ENCODE measurements around the gene CBX6.

CBX6 gene

GRCh38 chr22:38840129-38840528 is 31.9 kb downstream of the CBX6 start:
- DNase-seq (ENCODE audit: low read depth in 2 of 2) = no peak

DNA sequence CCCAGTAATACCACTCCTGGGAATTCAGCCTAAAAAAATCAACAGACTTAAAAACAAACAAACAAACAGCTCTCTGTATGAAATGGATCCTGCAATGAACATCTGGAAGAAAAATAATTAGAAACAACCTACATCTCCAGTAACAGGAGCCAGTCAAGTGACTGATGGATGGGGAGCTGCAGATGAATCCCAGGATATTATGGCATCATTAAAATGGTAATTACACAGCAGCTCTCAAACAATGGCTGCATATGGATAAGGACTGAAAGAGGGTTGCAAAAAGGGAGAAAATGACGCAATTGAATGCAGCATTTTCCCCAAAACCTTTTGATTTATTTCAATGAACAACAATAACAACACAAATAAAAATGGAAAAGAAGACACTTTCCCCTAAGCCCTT is 32.3 kb downstream of the CBX6 start:
- DNase-seq (ENCODE audit: low read depth in 2 of 2) = no peak

GRCh38 chr22:38837414-38837928 is 34.5 kb downstream of the CBX6 start:
- DNase-seq (ENCODE audit: low read depth in 2 of 2) = no peak

DNA sequence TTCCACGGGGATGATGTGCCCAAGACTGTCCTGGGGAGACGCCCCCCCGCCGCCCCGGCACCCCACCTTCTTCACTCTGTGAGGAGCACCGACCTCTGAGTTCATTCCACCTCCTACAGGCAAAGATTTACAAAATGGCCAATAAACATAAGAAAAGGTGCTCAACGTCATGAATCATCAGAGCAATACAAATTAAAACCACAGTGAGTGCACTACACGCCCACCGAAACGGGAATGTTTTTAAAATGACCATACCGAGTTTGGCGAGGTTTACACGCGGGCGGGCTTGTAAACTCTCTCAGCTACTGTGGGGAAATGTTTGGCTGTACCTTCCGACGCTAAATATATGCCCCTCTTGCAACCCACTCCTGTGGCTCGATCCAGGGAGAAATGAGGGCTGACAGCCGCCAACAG is 36.1 kb downstream of the CBX6 start:
- DNase-seq (ENCODE audit: low read depth in 2 of 2) = no peak

GRCh38 chr22:38834991-38835390 is 37.0 kb downstream of the CBX6 start:
- DNase-seq (ENCODE audit: low read depth in 2 of 2) = no peak

GRCh38 chr22:38834215-38834953 is 37.6 kb downstream of the CBX6 start:
- DNase-seq (ENCODE audit: low read depth in 2 of 2) = no peak

DNA sequence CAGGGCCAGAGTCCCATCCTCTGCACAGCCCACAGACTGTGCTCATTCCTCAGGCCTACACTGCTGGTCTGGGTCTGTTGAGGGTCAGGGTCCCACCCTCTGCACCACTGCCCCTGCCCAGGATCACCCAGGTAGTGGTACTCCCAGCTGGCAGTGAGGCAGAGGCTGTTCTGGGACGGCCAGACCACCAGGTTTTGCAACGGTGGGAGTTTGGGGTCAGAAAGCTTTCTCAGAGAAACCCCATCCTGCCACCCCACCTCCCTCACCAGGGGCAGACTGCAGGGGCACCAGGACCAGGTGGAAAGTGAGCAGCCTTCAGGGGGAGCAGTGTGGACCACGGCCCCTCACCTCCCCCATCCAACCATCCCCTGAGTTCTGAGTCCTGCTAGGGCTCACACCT is 39.0 kb downstream of the CBX6 start:
- no peak for DNase-seq (ENCODE audit: low read depth in 2 of 2)

- no peak for DNase-seq (ENCODE audit: low read depth in 2 of 2)
These were observed 39.7 kb downstream of the CBX6 start for GRCh38 chr22:38832005-38832978.

GRCh38 chr22:38831166-38831945 is 40.7 kb downstream of the CBX6 start:
- no peak for DNase-seq (ENCODE audit: low read depth in 2 of 2)

DNA sequence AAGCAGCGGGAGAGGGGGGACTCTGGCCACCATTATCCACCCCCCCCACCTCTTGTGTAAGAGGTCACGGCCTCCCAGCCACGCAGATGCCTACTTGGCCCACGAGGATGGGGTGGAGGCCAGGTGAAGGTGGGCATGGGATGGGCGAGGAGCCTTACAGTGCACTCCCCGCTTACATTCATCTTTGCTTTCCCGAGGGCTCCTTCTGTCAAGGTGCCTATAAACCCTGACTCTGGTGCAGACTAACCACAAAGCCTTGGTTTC is 41.2 kb downstream of the CBX6 start:
- no peak for DNase-seq (ENCODE audit: low read depth in 2 of 2)

DNA sequence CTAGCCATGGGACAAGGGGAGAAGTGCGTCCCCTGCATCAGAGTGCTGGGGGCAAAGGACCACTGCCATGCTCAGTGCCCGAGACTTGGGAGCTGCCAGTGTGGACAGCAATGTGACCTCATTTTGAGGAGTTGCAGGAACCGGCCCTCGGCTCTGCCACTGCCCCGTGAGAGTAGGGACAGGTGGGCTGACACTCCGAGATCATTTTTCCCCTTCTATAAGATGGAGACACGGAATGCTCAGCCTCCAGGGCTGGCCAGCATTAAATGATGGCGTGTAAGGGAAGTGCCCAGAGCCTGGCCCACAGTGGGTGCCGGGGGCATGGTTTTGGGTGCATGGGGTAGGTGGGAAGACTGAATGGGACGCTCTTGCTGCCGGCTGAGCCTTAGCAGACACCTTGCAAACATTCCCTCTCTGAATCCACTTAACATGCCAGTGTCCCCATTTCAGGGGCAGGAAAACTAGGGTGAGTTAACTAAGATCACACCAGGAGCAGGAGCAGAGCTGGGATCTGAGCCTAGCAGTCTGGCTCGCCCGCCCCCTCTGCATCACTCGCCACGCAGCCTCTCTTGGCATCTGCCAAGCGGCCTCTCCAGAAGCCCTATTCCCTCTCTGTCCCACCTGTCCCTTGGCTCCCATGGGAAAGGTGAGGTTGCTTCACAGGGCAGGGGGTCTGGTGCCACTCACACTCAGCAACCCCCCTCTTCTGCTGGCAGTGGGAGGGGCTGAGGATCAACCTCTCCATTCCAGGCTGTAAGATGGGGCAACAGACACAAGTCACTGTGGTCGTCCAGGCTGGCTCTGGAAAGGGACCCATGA is 41.8 kb downstream of the CBX6 start:
- no peak for DNase-seq (ENCODE audit: low read depth in 2 of 2)

DNA sequence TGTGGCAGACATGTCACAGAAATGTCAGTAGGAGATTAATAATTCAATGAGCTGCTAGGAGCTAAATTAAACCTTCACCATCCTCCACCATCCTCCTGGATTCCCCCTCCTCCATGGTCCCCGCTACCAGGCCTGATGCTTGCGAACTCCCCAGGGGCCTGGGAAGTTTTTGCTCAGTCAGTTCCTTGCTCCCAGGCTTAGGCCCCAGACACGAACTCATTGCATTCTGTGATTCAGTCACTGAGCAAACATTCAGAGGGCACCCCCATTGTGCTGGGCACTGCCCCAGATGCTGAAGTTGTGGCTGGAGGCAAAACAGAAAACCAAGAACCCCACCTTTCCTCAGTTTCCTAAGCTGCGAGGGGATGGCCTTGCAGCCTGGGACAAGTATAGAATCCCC is 42.5 kb downstream of the CBX6 start:
- no peak for DNase-seq (ENCODE audit: low read depth in 2 of 2)

GRCh38 chr22:38828616-38829205 is 43.3 kb downstream of the CBX6 start:
- no peak for DNase-seq (ENCODE audit: low read depth in 2 of 2)

GRCh38 chr22:38828191-38828590 is 43.8 kb downstream of the CBX6 start:
- DNase-seq (ENCODE audit: low read depth in 2 of 2) = no peak

- DNase-seq (ENCODE audit: low read depth in 2 of 2) = no peak
These were observed 44.5 kb downstream of the CBX6 start for GRCh38 chr22:38827510-38827909.

DNA sequence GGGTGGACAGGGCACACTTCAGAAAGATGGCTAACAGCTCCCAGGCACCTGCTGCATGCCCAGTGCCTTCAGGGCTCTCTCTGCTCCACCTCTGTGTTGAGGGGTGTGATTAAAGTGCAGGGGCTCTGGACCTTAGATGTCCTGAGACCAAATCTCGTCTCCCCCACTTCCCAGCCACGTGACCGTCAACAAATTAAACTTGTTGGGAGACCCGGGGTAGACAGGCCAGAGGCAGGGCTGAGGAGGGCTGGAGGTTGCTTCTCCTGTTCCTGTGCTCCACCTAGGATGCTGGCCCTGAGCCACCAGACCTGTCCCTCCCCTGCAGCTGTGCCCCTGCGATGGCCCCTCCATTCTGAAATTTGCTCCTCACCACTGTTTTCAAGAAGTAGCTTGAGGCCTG is 45.2 kb downstream of the CBX6 start:
- no peak for DNase-seq (ENCODE audit: low read depth in 2 of 2)

DNA sequence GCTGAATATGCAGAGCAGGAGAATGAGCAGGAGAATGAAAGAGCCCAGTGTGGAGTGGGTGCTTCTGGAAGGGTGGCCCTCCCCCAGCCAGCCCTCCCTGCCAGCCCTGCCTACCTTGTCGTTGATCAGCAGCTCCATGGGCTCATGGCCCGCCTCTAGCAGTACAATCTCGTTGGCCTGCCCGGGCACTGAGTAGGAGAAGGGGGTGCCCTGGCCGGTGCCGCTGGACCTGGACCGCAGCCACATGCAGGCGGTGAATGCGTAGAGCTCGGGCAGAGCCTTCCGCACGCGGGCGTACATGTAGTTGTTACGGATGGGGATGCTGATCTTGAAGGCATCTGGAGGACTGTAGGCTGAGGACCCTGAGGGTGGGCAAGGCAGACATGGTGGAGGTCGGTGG is 45.6 kb downstream of the CBX6 start:
- DNase-seq (ENCODE audit: low read depth in 2 of 2) = no peak

- no peak for DNase-seq (ENCODE audit: low read depth in 2 of 2)
These were observed 47.4 kb downstream of the CBX6 start for GRCh38 chr22:38824585-38824984.

DNA sequence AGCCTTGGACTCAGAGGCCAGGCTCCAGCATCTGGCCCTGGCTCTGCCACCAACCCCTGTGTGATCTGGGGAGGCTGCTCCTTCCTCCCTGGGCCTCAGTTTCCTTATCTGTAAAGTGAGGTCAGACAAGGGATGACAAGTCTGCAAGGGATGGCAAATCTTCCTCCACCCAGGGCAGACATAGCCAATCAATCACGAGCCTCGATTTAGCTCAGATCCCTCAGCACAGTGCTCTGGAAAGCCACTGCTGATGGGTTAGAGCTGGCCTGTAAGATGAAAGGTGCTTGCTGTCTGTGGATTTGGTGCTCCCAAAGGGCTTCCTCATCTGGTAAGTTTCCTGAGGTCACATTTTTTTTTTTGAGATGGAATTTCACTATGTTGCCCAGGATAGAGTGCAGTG is 48.4 kb downstream of the CBX6 start:
- DNase-seq (ENCODE audit: low read depth in 2 of 2) = no peak

- no peak for DNase-seq (ENCODE audit: low read depth in 2 of 2)
These were observed 48.9 kb downstream of the CBX6 start for GRCh38 chr22:38823076-38823475.

- DNase-seq (ENCODE audit: low read depth in 2 of 2) = no peak
These were observed 52.0 kb downstream of the CBX6 start for GRCh38 chr22:38820020-38820419.

All from stimulated activated CD8-positive, alpha-beta memory T cell treated with anti-CD3 and anti-CD28 coated beads, Interleukin-15, amount 100 ng/mL, for 48 hours (primary cell).